ENCODE measurements around the gene NUP214.

The NUP214 gene

GRCh38 chr9:131279863-131280570, 154.6 kb downstream of the NUP214 start:
- Histone ChIP-seq H3K9me3 (ENCODE audit: control insufficient read depth, low read length) (no peaks in the 10 kb centered on the region), H3K27me3 (ENCODE audit: control insufficient read depth, insufficient read depth, low read length, poor library complexity, severe bottlenecking) (peaks cover 56% of the 10 kb centered on the region), H3K27ac (ENCODE audit: insufficient read depth, low read depth, low read length, poor library complexity, severe bottlenecking) (no peak overlapping the region), H3K4me3 (ENCODE audit: insufficient read depth, low read depth, low read length) (no peak overlapping the region), H3K36me3 (ENCODE audit: control insufficient read depth, insufficient read depth, low read length) (no peaks in the 10 kb centered on the region), H3K4me1 (ENCODE audit: control insufficient read depth, insufficient read depth, low read length) (peaks cover 2% of the 10 kb centered on the region)
- WGBS, 2 experiments: 86 to 90% methylated on average over 19 of the region's 19 CpGs

- WGBS, 2 experiments: 86 to 89% methylated on average over 3 of the region's 3 CpGs
- Histone ChIP-seq H3K36me3 (ENCODE audit: control insufficient read depth, insufficient read depth, low read length) (no peaks in the 10 kb centered on the region), H3K9me3 (ENCODE audit: control insufficient read depth, low read length) (no peaks in the 10 kb centered on the region), H3K4me3 (ENCODE audit: insufficient read depth, low read depth, low read length) (no peak overlapping the region), H3K4me1 (ENCODE audit: control insufficient read depth, insufficient read depth, low read length) (no peaks in the 10 kb centered on the region), H3K27me3 (ENCODE audit: control insufficient read depth, insufficient read depth, low read length, poor library complexity, severe bottlenecking) (peaks cover 51% of the 10 kb centered on the region), H3K27ac (ENCODE audit: insufficient read depth, low read depth, low read length, poor library complexity, severe bottlenecking) (no peak overlapping the region)
Measured at GRCh38 chr9:131280660-131281059, 155.3 kb downstream of the NUP214 start.

- H3K27me3 ChIP-seq (ENCODE audit: control insufficient read depth, insufficient read depth, low read length, poor library complexity, severe bottlenecking): peaks cover 44% of the 10 kb centered on the region
- H3K36me3 ChIP-seq (ENCODE audit: control insufficient read depth, insufficient read depth, low read length): no peaks in the 10 kb centered on the region
Measured at GRCh38 chr9:131281119-131281965, 156.0 kb downstream of the NUP214 start.

GRCh38 chr9:131282175-131282574, 156.8 kb downstream of the NUP214 start:
- H3K4me3 ChIP-seq (ENCODE audit: insufficient read depth, low read depth, low read length): no peak overlapping the region

More at GRCh38 chr9:131281119-131281965, 156.0 kb downstream of the NUP214 start:
- H3K9me3 ChIP-seq (ENCODE audit: control insufficient read depth, low read length): no peaks in the 10 kb centered on the region
- WGBS, 2 experiments: 88 to 91% methylated on average over 17 of the region's 17 CpGs
- H3K4me1 ChIP-seq (ENCODE audit: control insufficient read depth, insufficient read depth, low read length): no peaks in the 10 kb centered on the region
- H3K27ac ChIP-seq (ENCODE audit: insufficient read depth, low read depth, low read length, poor library complexity, severe bottlenecking): no peak overlapping the region
- H3K4me3 ChIP-seq (ENCODE audit: insufficient read depth, low read depth, low read length): no peak overlapping the region

GRCh38 chr9:131282688-131283422, 157.5 kb downstream of the NUP214 start:
- 2% methylated on average over 61 of the region's 61 CpGs for WGBS, 2 experiments
- H3K4me1 ChIP-seq (ENCODE audit: control insufficient read depth, insufficient read depth, low read length): no peaks in the 10 kb centered on the region
- H3K4me3 ChIP-seq (ENCODE audit: insufficient read depth, low read depth, low read length): peak overlapping the region; percentile 33
- no peak overlapping the region for H3K27ac ChIP-seq (ENCODE audit: insufficient read depth, low read depth, low read length, poor library complexity, severe bottlenecking)
- H3K27me3 ChIP-seq (ENCODE audit: control insufficient read depth, insufficient read depth, low read length, poor library complexity, severe bottlenecking): peaks cover 30% of the 10 kb centered on the region
- no peaks in the 10 kb centered on the region for H3K36me3 ChIP-seq (ENCODE audit: control insufficient read depth, insufficient read depth, low read length)
- no peaks in the 10 kb centered on the region for H3K9me3 ChIP-seq (ENCODE audit: control insufficient read depth, low read length)

More at GRCh38 chr9:131282175-131282574, 156.8 kb downstream of the NUP214 start:
- Histone ChIP-seq H3K9me3 (ENCODE audit: control insufficient read depth, low read length) (no peaks in the 10 kb centered on the region), H3K27me3 (ENCODE audit: control insufficient read depth, insufficient read depth, low read length, poor library complexity, severe bottlenecking) (peaks cover 36% of the 10 kb centered on the region), H3K36me3 (ENCODE audit: control insufficient read depth, insufficient read depth, low read length) (no peaks in the 10 kb centered on the region), H3K4me1 (ENCODE audit: control insufficient read depth, insufficient read depth, low read length) (no peaks in the 10 kb centered on the region), H3K27ac (ENCODE audit: insufficient read depth, low read depth, low read length, poor library complexity, severe bottlenecking) (no peak overlapping the region)
- WGBS, 2 experiments: 91 to 93% methylated on average over 4 of the region's 4 CpGs

Data from ectodermal cell (in vitro differentiated cells).